Type B pancreatic cell (in vitro differentiated cells): ENCODE measurements around the gene KMT2B. TPM values are rescaled to one million over a fixed set of nuclear protein-coding genes. Genes with fewer than 3 reads are reported as not detected.

ENCODE experiments used
- DNase-seq: peaks from one replicate; pipeline ENCODE4 v3.0.0; 2021; ENCODE audit warnings: mixed read lengths; ENCODE audit not compliant: unreplicated experiment; ENCODE audit errors: extremely low spot score
- H3K27ac Mint-ChIP-seq: 2 replicates; pipeline ENCODE4 v1.8.0; 2021; ENCODE audit warnings: mild to moderate bottlenecking, mixed read lengths
- H3K27me3 Mint-ChIP-seq: 2 replicates; pipeline ENCODE4 v1.8.0; 2021; ENCODE audit warnings: mixed read lengths
- H3K36me3 Mint-ChIP-seq: 2 replicates; pipeline ENCODE4 v1.8.0; 2021; ENCODE audit warnings: mixed read lengths
- H3K4me1 Mint-ChIP-seq: one replicate; pipeline ENCODE4 v1.8.0; 2021; ENCODE audit warnings: mixed read lengths; ENCODE audit not compliant: unreplicated experiment
- H3K4me3 Mint-ChIP-seq: 2 replicates; pipeline ENCODE4 v1.8.0; 2021; ENCODE audit warnings: mild to moderate bottlenecking, mixed read lengths
- H3K9me3 Mint-ChIP-seq: 2 replicates; pipeline ENCODE4 v1.8.0; 2021; ENCODE audit warnings: mixed read lengths
- CTCF ChIP-seq: fragments of 200-600 bp; sonication (generic); conservative IDR thresholded peaks from 2 replicates; pipeline ENCODE4 v1.5.0; 2021; ENCODE audit warnings: antibody characterized with exemption, mild to moderate bottlenecking
- total RNA-seq: library from RNA; stranded (reverse); gene quantifications from 2 replicates; pipeline ENCODE4 v1.2.1, GENCODE V29; 2021; ENCODE audit warnings: low replicate concordance

The KMT2B gene
- total RNA-seq, 1 donor from 2014 or later: 55.4 TPM

GRCh38 chr19:35759697-35760096 is 41.9 kb downstream of the KMT2B start:
- Mint-ChIP-seq H3K4me1 (peaks cover 9% of the 10 kb centered on the region), H3K27me3 (peaks cover 13% of the 10 kb centered on the region), H3K4me3 (peak overlapping the region; percentile 99), H3K27ac (peak overlapping the region; percentile 53), H3K36me3 (peaks cover 7% of the 10 kb centered on the region), H3K9me3 (no peaks in the 10 kb centered on the region)
- TF ChIP-seq CTCF: no peak
- DNase-seq: no peak

GRCh38 chr19:35760711-35761349 is 43.0 kb downstream of the KMT2B start:
- TF ChIP-seq CTCF: no peak
- Mint-ChIP-seq H3K27ac (no peak overlapping the region), H3K27me3 (peaks cover 7% of the 10 kb centered on the region), H3K9me3 (no peaks in the 10 kb centered on the region), H3K36me3 (peaks cover 10% of the 10 kb centered on the region), H3K4me3 (no peak overlapping the region), H3K4me1 (peaks cover 9% of the 10 kb centered on the region)
- no peak for DNase-seq

GRCh38 chr19:35764432-35765315 is 46.9 kb downstream of the KMT2B start:
- Mint-ChIP-seq H3K27me3 (no peaks in the 10 kb centered on the region), H3K27ac (no peak overlapping the region)

GRCh38 chr19:35766571-35767104 is 48.8 kb downstream of the KMT2B start:
- H3K27me3 Mint-ChIP-seq: no peaks in the 10 kb centered on the region
- no peak for TF ChIP-seq CTCF
- no peak overlapping the region for H3K4me3 Mint-ChIP-seq
- peaks cover 12% of the 10 kb centered on the region for H3K36me3 Mint-ChIP-seq
- H3K27ac Mint-ChIP-seq: no peak overlapping the region
- no peaks in the 10 kb centered on the region for H3K4me1 Mint-ChIP-seq
- peak; percentile 64 for DNase-seq
- H3K9me3 Mint-ChIP-seq: no peaks in the 10 kb centered on the region

More at GRCh38 chr19:35764432-35765315, 46.9 kb downstream of the KMT2B start:
- Mint-ChIP-seq H3K4me3 (no peak overlapping the region), H3K36me3 (peaks cover 12% of the 10 kb centered on the region), H3K9me3 (no peaks in the 10 kb centered on the region), H3K4me1 (no peaks in the 10 kb centered on the region)
- TF ChIP-seq CTCF: no peak
- no peak for DNase-seq

- H3K27me3 Mint-ChIP-seq: no peaks in the 10 kb centered on the region
- no peak overlapping the region for H3K4me3 Mint-ChIP-seq
- DNase-seq: peak; percentile 56
- H3K27ac Mint-ChIP-seq: no peak overlapping the region
- no peaks in the 10 kb centered on the region for H3K9me3 Mint-ChIP-seq
- TF ChIP-seq CTCF: no peak
- H3K36me3 Mint-ChIP-seq: peaks cover 8% of the 10 kb centered on the region
- H3K4me1 Mint-ChIP-seq: no peaks in the 10 kb centered on the region
Measured at GRCh38 chr19:35767288-35768081, 49.7 kb downstream of the KMT2B start.
